ENCODE data around the gene TMUB1.

TMUB1 gene

DNA sequence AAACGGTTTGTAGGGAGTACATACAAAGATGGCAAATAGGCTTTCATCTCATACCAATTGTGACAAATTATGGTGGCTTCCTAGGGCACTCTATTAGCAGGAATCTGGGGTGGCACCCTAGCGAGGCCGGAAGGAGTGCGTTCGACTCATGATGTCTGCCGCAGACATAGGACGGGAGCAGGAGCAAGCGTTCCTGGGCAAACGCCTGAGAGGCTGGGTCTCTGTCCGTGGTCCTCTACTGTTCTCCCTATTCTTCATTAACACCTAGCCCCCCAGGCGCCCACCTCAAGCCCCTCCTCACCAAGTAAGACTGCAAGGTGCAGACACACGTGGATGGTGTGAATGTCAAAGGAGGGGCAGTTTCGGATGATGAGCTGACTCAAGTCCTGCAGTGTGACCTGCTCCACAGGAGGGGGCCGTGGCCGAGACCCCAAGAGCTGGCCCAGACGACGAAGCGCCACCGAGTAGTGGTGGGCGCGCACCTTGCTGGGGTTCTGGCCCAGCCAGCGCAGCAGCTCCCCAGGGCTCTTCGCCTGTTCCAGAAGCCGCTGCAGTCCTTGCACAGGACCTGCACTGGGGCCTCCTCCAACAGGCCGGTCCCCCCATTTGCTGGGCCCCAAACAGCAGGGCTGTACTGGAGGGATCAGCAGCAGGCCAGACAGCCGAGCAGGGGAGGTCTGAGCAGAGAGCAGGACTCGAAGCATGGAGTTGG is 3.9 kb downstream of the TMUB1 start:
- Histone ChIP-seq H3K27me3 (ENCODE audit: control insufficient read depth in 5 of 5, insufficient read depth in 4 of 5, low read length in 5 of 5) (no peaks in the 10 kb centered on the region), H3K4me3 (ENCODE audit: low read depth in 1 of 5, low read length in 5 of 5) (peak overlapping the region; percentile 80 to 95 (median 83)), H3K27ac (ENCODE audit: low read depth, low read length) (no peak overlapping the region), H3K36me3 (ENCODE audit: control insufficient read depth in 5 of 5, insufficient read depth in 5 of 5, low read length in 5 of 5) (peaks cover 0 to 32% (median 25%) of the 10 kb centered on the region in 5 donors), H3K9me3 (ENCODE audit: control insufficient read depth in 5 of 5, low read length in 5 of 5) (no peaks in the 10 kb centered on the region), H3K4me1 (ENCODE audit: control insufficient read depth in 5 of 5, insufficient read depth in 5 of 5, low read length in 5 of 5) (peaks cover 4 to 55% (median 48%) of the 10 kb centered on the region in 5 donors), H3K9ac (ENCODE audit: low read length in 5 of 5) (peak overlapping the region in 3 of 5 donors; percentile 65 to 91 (median 86))

DNA sequence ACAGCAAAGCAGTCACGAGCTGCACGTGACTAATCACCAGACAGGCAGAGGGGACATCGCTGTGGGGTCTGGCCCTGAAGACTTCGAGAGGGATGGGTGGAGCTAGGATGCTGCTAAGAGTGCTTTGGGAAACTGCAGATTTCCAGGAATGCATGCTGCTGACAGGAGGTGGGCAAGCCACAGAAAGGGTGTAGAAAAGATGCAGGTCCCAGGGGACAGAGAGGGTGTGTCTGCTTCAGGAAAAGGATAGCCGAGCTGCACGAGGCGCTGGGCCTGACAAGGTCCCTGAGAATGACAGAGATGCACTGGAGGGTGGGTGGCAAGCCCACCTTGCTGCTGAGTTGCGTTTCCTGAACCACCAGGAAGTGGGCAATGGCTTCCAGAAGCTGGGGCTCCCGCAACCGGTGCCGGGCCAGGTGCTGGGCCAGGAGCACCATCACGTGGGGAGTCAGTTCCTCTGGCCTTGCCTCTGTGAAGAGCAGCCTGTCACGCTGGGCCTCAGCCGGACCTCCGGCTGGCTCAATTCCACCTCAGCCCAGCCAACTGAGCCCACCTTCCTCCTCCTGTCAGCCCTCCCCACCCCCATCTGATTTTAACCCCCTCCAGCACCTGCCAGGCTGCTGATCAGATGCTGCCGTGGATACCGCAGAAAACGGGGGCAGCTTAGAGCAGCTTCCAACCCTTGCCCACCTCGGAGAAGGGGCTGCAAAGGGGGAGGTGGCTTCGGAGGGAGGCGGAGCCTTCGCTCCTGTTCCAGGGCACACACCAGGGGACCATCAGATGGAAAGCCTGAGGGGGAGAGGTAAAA is 4.9 kb downstream of the TMUB1 start:
- Histone ChIP-seq H3K27me3 (ENCODE audit: control insufficient read depth in 5 of 5, insufficient read depth in 4 of 5, low read length in 5 of 5) (no peaks in the 10 kb centered on the region), H3K27ac (ENCODE audit: low read depth, low read length) (no peak overlapping the region), H3K4me1 (ENCODE audit: control insufficient read depth in 5 of 5, insufficient read depth in 5 of 5, low read length in 5 of 5) (peaks cover 4 to 49% (median 43%) of the 10 kb centered on the region in 5 donors), H3K9ac (ENCODE audit: low read length in 5 of 5) (no peak overlapping the region), H3K4me3 (ENCODE audit: low read depth in 1 of 5, low read length in 5 of 5) (no peak overlapping the region), H3K36me3 (ENCODE audit: control insufficient read depth in 5 of 5, insufficient read depth in 5 of 5, low read length in 5 of 5) (peaks cover 0 to 41% (median 34%) of the 10 kb centered on the region in 5 donors), H3K9me3 (ENCODE audit: control insufficient read depth in 5 of 5, low read length in 5 of 5) (no peaks in the 10 kb centered on the region)

DNA sequence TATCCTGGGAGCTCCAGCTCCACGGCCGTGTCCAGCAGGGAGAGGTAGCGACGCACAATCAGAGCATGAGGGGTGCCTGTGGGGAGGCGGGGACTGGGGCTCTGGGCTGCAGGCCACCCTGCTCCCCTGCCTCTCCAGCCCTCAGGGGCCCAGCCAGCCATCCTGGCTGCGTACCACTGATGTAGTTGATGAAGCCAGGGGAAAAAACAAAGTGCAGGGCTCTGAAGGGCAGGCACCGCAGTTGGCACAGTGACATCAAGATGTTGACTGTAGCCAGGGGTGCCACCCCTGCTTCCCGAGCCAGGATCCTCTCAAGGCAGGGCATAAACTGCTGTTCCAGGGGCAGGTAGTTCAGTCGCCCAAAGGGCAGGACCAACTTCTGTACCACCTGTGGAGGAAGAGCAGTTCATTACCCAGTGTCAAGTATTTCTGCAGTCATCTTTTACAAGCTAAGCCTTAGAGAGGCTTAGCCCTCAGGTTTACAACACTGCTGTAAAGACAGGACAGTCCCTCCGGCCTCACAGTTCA is 5.5 kb downstream of the TMUB1 start:
- Histone ChIP-seq H3K36me3 (ENCODE audit: control insufficient read depth in 5 of 5, insufficient read depth in 5 of 5, low read length in 5 of 5) (peaks cover 0 to 41% (median 36%) of the 10 kb centered on the region in 5 donors), H3K4me1 (ENCODE audit: control insufficient read depth in 5 of 5, insufficient read depth in 5 of 5, low read length in 5 of 5) (peaks cover 4 to 47% (median 42%) of the 10 kb centered on the region in 5 donors), H3K27ac (ENCODE audit: low read depth, low read length) (no peak overlapping the region), H3K9me3 (ENCODE audit: control insufficient read depth in 5 of 5, low read length in 5 of 5) (no peaks in the 10 kb centered on the region), H3K4me3 (ENCODE audit: low read depth in 1 of 5, low read length in 5 of 5) (no peak overlapping the region), H3K9ac (ENCODE audit: low read length in 5 of 5) (no peak overlapping the region), H3K27me3 (ENCODE audit: control insufficient read depth in 5 of 5, insufficient read depth in 4 of 5, low read length in 5 of 5) (no peaks in the 10 kb centered on the region)

DNA sequence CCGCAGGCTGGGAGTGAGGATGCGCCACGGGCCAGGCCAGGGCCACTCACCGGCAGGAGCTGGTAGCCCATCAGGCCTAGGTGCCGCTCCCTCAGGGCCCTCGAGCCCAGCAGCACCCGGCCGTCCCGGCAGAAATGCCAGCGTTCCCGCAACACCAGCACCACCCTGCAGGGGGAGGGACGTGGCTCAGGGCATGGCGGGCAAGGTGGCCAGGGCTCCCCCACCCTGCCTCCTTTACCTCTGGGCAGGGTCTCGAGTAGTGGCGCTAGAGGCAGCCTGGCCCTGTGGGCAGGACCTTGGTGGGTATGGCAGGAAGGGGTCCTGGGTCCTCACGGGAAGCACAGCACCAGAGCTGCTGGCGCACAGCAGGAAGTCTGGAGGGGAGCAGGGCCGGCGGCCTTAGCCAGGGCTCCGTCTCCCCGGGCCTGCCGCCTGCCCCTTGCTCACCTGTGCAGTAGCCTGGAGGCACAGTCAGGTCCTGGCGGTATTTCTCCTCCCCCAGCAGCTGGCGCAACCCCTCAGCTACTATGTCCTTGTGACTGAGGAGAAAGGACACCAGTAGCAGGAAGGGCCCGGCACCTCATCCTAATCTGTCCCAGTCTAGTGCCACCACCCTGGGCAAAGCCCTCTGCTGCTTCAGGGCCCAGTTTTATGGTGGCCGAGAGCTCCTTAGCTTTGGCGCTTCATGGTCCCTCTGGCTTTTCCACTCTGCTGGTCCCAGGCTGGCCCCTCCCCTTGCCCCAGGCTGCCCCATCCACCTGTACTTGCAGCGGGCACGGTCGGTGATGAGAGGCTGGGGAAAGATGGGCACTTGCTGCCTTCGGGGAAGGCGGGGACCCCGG is 6.2 kb downstream of the TMUB1 start:
- no peak overlapping the region for H3K9ac ChIP-seq (ENCODE audit: low read length in 5 of 5)
- H3K27ac ChIP-seq (ENCODE audit: low read depth, low read length) = no peak overlapping the region
- H3K4me1 ChIP-seq (ENCODE audit: control insufficient read depth in 5 of 5, insufficient read depth in 5 of 5, low read length in 5 of 5) = peaks cover 2 to 40% (median 35%) of the 10 kb centered on the region in 5 donors
- no peaks in the 10 kb centered on the region for H3K27me3 ChIP-seq (ENCODE audit: control insufficient read depth in 5 of 5, insufficient read depth in 4 of 5, low read length in 5 of 5)
- H3K9me3 ChIP-seq (ENCODE audit: control insufficient read depth in 5 of 5, low read length in 5 of 5) = no peaks in the 10 kb centered on the region
- peaks cover 0 to 48% (median 37%) of the 10 kb centered on the region in 5 donors for H3K36me3 ChIP-seq (ENCODE audit: control insufficient read depth in 5 of 5, insufficient read depth in 5 of 5, low read length in 5 of 5)
- no peak overlapping the region for H3K4me3 ChIP-seq (ENCODE audit: low read depth in 1 of 5, low read length in 5 of 5)

DNA sequence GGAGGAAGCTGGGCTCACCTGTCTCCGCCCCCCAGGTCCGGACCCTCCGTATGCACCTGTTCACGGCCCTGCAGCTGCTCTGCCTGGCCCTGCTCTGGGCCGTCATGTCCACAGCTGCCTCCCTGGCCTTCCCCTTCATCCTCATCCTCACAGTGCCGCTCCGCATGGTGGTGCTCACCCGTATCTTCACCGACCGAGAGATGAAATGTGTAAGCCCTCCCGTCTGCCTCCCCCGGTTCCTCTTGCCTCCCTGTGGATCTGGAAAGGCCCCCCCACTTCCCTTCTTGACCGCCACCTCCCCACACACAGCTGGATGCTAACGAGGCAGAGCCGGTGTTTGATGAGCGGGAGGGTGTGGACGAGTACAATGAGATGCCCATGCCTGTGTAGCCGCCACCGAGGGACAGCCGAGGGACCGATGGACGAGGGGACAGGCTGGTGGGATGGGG is 7.3 kb downstream of the TMUB1 start:
- H3K4me3 ChIP-seq (ENCODE audit: low read depth in 1 of 5, low read length in 5 of 5) = no peak overlapping the region
- peaks cover 0 to 58% (median 48%) of the 10 kb centered on the region in 5 donors for H3K36me3 ChIP-seq (ENCODE audit: control insufficient read depth in 5 of 5, insufficient read depth in 5 of 5, low read length in 5 of 5)
- peaks cover 2 to 30% (median 24%) of the 10 kb centered on the region in 5 donors for H3K4me1 ChIP-seq (ENCODE audit: control insufficient read depth in 5 of 5, insufficient read depth in 5 of 5, low read length in 5 of 5)
- no peaks in the 10 kb centered on the region for H3K9me3 ChIP-seq (ENCODE audit: control insufficient read depth in 5 of 5, low read length in 5 of 5)
- H3K27ac ChIP-seq (ENCODE audit: low read depth, low read length) = no peak overlapping the region
- H3K9ac ChIP-seq (ENCODE audit: low read length in 5 of 5) = no peak overlapping the region
- no peaks in the 10 kb centered on the region for H3K27me3 ChIP-seq (ENCODE audit: control insufficient read depth in 5 of 5, insufficient read depth in 4 of 5, low read length in 5 of 5)

DNA sequence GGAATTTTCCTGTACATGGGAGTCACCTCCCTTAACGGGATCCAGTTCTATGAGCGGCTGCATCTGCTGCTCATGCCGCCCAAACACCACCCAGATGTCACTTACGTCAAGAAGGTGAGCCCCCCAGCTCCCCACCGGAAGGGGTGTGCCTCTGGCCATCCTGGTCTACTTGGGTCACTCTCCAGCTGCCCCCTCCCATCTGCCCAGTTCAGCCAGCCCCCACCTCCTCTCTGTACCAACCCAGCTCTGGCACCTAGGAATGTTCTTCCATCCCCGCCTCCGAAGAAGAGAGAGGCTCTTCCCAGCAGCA is 7.7 kb downstream of the TMUB1 start:
- Histone ChIP-seq H3K36me3 (ENCODE audit: control insufficient read depth in 5 of 5, insufficient read depth in 5 of 5, low read length in 5 of 5) (peaks cover 0 to 62% (median 52%) of the 10 kb centered on the region in 5 donors), H3K4me3 (ENCODE audit: low read depth in 1 of 5, low read length in 5 of 5) (no peak overlapping the region), H3K27ac (ENCODE audit: low read depth, low read length) (no peak overlapping the region), H3K27me3 (ENCODE audit: control insufficient read depth in 5 of 5, insufficient read depth in 4 of 5, low read length in 5 of 5) (no peaks in the 10 kb centered on the region), H3K9me3 (ENCODE audit: control insufficient read depth in 5 of 5, low read length in 5 of 5) (no peaks in the 10 kb centered on the region), H3K9ac (ENCODE audit: low read length in 5 of 5) (no peak overlapping the region), H3K4me1 (ENCODE audit: control insufficient read depth in 5 of 5, insufficient read depth in 5 of 5, low read length in 5 of 5) (peaks cover 2 to 28% (median 22%) of the 10 kb centered on the region in 5 donors)

DNA sequence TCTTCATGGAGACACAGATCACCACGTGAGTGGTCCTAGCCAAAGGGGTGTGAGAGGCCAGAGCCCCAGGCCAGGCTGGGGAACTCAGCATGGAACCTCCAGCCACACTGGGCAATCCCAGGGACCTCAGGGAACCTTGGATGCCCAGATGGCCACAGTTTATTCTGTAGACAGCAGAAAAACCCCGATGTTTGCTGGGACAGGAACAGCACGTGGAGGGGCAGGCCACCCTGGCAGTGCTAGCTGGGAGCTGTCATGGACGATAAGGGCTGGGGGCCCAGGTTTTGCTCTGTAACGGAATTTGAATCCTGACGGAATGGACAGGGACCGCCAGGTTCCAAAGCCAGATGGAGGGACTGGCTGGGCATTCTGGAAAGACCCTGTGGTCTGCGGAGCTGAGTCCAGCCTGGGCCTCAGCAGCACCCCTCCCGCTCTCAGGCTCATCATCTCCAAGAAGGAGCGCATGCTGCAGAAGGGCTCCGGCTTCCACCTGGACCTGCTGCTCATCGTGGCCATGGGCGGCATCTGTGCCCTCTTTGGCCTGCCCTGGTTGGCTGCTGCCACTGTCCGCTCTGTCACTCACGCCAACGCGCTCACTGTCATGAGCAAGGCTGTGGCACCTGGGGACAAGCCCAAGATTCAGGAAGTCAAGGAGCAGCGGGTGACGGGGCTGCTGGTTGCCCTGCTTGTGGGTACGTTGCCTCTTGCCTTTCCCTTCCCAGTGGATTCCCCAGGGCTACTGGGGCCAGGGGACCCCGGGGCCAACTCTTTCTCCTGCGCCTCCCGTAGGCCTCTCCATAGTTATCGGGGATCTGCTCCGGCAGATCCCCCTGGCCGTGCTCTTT is 8.3 kb downstream of the TMUB1 start:
- Histone ChIP-seq H3K36me3 (ENCODE audit: control insufficient read depth in 5 of 5, insufficient read depth in 5 of 5, low read length in 5 of 5) (peaks cover 0 to 68% (median 57%) of the 10 kb centered on the region in 5 donors), H3K4me3 (ENCODE audit: low read depth in 1 of 5, low read length in 5 of 5) (no peak overlapping the region), H3K4me1 (ENCODE audit: control insufficient read depth in 5 of 5, insufficient read depth in 5 of 5, low read length in 5 of 5) (peaks cover 2 to 25% (median 20%) of the 10 kb centered on the region in 5 donors), H3K27me3 (ENCODE audit: control insufficient read depth in 5 of 5, insufficient read depth in 4 of 5, low read length in 5 of 5) (no peaks in the 10 kb centered on the region), H3K9ac (ENCODE audit: low read length in 5 of 5) (no peak overlapping the region), H3K27ac (ENCODE audit: low read depth, low read length) (no peak overlapping the region), H3K9me3 (ENCODE audit: control insufficient read depth in 5 of 5, low read length in 5 of 5) (no peaks in the 10 kb centered on the region)

DNA sequence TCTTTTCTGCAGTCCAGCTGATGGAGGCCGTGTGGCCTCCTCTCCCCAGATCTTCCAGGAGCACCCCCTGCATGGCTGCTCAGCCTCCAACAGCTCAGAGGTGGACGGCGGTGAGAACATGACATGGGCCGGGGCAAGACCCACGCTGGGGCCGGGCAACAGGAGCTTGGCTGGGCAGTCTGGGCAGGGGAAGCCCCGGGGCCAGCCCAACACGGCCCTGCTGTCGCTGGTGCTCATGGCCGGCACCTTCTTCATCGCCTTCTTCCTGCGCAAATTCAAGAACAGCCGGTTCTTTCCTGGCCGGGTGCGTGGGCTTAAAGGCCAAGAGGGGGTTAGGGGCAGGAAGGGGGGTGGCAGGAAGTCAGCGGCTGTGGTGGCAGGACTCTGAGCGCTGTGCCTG is 9.3 kb downstream of the TMUB1 start:
- peaks cover 0 to 78% (median 67%) of the 10 kb centered on the region in 5 donors for H3K36me3 ChIP-seq (ENCODE audit: control insufficient read depth in 5 of 5, insufficient read depth in 5 of 5, low read length in 5 of 5)

More for the DNA sequence above, 9.3 kb downstream of the TMUB1 start:
- H3K27ac ChIP-seq (ENCODE audit: low read depth, low read length) = no peak overlapping the region
- H3K9ac ChIP-seq (ENCODE audit: low read length in 5 of 5) = no peak overlapping the region
- no peaks in the 10 kb centered on the region for H3K9me3 ChIP-seq (ENCODE audit: control insufficient read depth in 5 of 5, low read length in 5 of 5)
- peaks cover 0 to 14% (median 10%) of the 10 kb centered on the region in 5 donors for H3K4me1 ChIP-seq (ENCODE audit: control insufficient read depth in 5 of 5, insufficient read depth in 5 of 5, low read length in 5 of 5)
- no peaks in the 10 kb centered on the region for H3K27me3 ChIP-seq (ENCODE audit: control insufficient read depth in 5 of 5, insufficient read depth in 4 of 5, low read length in 5 of 5)
- H3K4me3 ChIP-seq (ENCODE audit: low read depth in 1 of 5, low read length in 5 of 5) = no peak overlapping the region

Measured in subcutaneous abdominal adipose tissue (tissue), 5 donors.